Articular chondrocyte of knee joint (primary cell): ENCODE results near the gene FMO4. TPM values are rescaled to one million over a fixed set of nuclear protein-coding genes. Genes with fewer than 3 reads are reported as not detected.

Source experiments
- small RNA-seq: library from RNA; depleted of rRNA; stranded (forward); fragments of <200 nt; gene quantifications from one replicate; pipeline ENCODE3, GENCODE V24; 2012
- total RNA-seq: library from RNA; depleted of rRNA; stranded (reverse); fragments of >200 nt; gene quantifications from 2 replicates; pipeline ENCODE4 v1.2.3, GENCODE V29; 2012

FMO4 gene
- total RNA-seq: 15.2 and 18.9 TPM in 2 replicates

GRCh38 chr1:171313835-171314320, at the start of gene FMO4:
TSS of gene FMO4 (plus strand) at chr1:171314183. CDS start at chr1:171319826, 5,643 bp downstream.

Small RNA genes lying within 50 kb of the gene (small RNA-seq; reads per million reads assigned to genes)
- not detected for gene SRP14P4

Other genes starting within 250 kb of the FMO4 start
- gene FMO3, start 223.3 kb upstream of the FMO4 start, total RNA-seq: 0.13 and 0.86 TPM in 2 replicates
- gene FMO2, start 128.9 kb upstream of the FMO4 start, total RNA-seq: 1.2 and 3.6 TPM in 2 replicates
- not detected in 2 replicates for gene FMO1, start 65.7 kb upstream of the FMO4 start, total RNA-seq
- gene PRRC2C, start 171.3 kb downstream of the FMO4 start, total RNA-seq: 74.0 and 88.2 TPM in 2 replicates